HG03432 (cell line): ENCODE data around the gene CEMIP2.

Source experiments
- ATAC-seq: cut with Tn5 transposase; IDR thresholded peaks from one replicate; pipeline ENCODE4 v1.9.1; 2021; ENCODE audit warnings: mild to moderate bottlenecking, moderate library complexity; ENCODE audit not compliant: unreplicated experiment

The CEMIP2 gene

DNA sequence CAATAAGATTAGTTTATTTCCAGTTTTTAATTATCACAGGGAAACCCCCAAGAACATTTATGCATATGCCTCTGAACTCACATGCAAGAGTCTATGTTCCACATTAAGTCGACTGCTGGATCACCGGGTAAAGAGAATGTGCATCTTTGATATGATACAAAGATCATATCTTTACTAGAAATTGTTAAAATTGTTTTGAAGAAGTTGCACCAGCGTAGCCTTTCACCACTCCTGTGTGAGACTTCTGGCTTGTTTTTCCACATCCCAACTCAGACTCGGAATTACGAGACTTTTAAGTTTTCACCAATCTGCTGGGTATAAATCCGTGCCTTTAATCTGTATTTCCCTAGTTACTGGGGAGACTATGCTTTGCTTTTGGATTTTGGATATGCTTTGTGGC lies 113.2 kb downstream of the CEMIP2 start:
- no peak for ATAC-seq

DNA sequence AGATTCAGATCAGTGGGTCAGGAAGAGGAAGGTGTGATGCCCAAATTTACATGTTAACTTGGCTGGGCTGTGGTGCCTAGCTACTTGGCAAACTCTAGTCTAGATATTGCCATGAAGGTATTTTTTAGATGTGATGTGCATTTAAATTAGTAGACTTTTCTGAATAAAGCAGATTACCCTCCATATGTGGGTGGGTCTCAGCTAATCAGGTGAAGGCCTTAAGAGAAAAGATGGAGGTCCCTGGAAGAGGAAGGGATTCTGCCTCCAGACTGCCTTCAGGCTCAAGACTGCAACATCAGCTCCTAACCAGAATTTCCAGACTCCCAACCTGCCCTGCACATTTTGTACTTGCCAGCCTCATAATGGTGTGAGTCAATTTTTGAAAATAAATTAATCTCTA lies 115.8 kb downstream of the CEMIP2 start:
- no peak for ATAC-seq

DNA sequence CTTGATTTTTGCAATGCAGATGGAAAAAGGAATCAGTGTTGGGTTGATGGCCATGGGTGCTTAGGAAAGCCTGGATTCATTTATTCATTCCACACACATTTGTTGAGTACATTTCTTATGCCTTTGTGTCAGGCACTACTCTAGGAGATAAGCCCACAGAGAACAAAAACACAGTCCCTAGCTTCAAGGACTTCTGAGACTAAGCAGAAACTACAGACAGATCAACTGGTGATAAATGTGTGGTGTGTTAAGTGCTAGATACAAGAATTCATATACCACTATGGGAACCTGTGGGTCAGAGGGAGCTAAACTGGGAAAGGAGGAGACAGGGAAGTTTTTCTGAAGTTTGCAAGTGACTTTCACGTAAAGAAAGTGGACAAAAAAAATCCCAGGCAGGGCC lies 119.9 kb downstream of the CEMIP2 start:
- no peak for ATAC-seq

DNA sequence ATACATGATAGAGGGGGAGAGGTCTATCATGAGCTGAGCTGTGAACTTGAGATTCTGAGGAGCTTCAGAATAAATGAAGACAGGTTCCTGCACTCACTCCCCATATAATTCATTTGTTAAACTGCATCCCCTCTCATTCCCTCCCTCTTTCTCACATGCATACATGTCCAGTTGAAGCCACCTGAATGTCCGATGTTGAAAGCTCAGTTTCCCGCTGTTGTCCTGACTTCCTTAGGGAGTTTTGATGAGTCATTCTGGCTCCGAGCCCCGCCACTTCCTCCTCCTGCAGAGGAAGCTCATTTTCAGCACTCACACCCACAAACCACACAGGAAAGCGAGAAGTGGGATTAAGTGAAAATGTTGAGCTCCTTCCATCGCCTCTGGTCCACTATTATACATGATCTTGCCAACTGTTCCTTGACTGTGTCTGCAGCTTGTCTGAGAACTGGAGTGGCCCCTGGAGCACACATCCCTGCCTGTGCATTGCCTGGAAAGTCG lies 121.2 kb downstream of the CEMIP2 start:
- peak; percentile 66 for ATAC-seq

DNA sequence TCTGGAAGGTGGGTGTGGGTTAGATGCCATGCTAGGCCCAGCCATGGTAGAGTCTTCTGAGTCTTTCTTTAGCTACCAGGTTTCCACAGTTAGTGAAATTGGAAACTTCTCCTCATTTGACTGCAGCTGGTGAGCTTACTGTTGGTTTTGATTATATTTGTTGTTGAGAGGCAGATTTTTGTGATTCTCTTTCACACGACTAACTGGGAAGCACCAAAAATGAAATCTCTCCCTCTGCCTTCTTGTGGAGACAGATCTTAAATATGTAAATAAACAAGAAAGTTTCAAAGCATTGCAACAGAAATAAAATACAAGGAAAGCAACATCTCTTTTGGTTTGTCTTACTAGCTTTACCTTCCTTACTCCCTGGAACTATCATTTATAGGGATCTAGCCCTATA lies 122.2 kb downstream of the CEMIP2 start:
- no peak for ATAC-seq

DNA sequence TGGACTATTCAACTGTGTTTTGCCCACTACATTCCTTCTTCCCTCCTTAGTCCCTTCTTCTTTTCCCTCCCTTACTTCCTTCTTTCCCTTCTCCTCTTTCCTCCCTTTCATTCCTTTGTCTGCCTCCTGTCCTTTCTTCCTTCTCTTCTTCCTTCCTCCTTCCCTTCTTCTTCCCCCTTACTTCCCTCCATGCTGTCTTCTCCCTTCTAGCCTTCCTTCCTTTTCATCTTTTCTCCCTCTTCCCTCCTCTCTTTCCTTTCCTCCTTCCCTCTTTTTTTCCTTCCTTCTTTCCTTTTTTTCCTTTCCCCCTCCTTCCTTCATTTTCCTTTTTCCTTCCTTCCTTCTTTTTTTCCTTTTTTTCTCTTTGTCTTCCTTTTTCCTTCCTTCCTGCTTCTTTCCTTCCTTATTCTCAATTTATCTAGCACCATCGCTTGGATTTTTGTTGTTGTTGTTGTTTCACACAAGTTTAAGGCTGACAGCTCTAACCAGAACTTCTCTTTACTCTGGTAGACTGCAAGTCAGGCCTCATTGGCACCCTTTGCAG lies 123.4 kb downstream of the CEMIP2 start:
- ATAC-seq = no peak

DNA sequence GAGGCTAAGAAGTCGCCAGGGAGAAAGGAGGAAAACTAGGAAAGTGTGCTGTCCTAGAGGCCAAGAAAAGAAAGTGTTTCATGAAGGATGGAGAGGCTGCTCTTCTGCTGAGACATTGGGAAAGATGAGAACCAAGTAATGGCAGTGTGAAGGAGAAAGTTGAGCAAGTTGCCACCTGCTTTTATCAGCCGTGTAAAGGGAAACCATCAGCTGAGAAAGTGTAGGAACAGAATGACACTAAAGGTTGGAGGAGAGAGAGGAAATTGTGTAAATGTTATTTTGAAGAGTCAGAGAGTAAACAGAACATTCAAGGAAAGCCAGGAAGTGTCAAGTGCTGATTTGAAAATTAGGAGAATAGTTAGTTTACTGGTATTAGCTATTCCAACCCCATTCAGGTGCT lies 125.0 kb downstream of the CEMIP2 start:
- ATAC-seq = no peak

DNA sequence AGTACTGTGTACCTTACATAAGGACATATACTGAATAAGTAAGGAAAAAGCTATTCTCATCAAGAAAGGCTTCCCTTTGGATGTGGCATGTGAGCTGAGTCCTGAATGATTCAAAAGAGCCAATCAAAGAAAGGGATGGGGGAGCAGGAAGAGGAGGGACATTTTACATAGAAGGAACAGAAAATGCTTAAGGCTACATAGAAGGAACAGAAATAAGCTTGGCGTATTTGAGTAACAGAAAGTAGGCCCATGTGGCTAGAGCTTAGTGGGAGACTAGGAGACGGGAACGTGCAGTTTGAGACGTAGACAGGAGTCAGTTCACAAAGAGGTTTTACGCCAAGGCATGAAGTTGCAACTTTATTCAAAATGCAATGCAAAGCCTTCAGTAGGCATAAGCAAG lies 126.3 kb downstream of the CEMIP2 start:
- no peak for ATAC-seq

DNA sequence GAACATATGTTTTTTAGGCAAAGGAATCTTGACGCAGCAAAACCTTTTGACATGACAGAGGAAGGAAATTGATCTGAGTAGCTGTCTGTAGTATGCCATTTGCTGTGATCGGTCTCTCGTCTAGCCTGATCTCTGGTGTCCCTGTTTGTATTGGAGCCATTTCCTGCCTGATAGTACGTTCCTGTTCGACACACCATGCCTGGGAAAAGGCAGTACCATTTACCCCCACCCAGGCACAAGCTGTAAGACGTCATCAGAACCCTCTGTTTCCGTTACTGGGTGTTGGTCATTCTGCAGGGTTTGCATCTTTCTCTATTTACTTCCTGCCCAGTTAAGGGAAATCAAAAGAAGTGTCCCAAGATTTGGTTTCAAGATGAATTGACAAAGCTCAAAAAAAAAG lies 129.7 kb downstream of the CEMIP2 start:
- no peak for ATAC-seq

DNA sequence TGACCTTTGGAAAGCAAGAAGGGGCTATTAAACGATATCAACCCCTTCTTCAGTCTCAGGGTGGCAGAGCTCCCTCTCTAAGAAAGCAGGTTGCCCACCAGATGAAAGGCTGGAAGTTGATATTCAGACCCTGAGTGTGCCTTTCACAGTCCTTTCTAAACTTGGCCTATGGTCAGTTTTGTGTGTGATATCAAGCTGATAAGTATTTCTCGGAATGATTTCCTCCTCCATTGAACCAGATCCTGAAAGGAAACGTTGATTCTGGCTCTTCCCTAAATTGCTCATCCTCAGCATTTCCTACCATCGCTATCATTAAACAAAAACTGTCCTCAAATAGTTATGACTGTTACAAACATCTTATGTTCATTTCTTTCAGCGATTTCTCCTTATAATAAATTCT lies 130.4 kb downstream of the CEMIP2 start:
- ATAC-seq = no peak

DNA sequence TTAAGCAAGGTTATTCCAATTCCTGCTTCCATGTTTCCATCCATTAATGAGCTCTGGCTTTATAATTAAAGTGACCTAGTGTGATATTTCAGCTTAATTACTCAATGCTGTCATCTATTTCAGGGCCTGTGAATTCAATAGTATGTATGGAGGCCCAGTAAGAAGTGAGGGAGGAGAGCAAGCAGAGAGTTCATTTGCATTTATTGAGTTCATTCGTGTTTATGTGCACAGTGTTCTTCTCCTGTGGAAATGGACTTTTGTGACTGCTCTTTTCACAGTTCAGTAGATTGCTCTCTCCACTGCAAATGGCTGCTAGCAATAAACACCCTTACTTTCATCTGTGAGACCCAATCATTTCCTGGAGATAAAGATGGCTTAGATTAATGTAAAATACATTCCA lies 130.9 kb downstream of the CEMIP2 start:
- no peak for ATAC-seq

DNA sequence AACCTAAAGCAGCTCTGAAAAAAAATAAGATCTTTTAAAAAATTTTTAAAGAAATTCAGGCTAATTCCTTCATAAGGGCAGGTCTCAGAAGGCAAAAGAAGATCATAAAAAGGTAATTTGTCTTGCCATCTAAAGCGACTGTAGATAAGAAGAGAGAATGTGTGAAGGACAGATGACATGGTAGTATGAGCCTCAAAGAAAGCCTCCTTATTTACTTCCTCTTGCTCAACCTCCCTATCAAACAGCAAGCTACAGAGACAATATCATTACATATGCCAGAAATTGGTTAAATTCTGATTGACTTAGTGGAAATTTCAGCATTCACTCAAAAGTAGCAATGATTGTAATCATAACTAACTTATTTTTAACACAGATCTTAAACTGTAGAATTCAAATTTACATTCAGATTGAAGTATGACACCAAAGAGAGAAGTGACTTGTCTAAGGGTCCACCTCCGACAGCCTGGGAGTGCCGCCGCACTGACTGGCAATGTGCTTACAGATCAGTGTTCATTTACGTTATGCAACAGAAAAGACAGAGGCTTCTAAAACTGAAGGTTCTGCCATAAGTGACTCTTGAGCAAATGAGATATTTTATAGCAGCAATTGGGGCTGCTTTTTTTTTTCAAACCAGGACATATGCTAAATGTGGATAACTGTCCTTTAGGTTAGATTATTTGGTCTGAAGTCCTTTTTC lies 132.0 kb downstream of the CEMIP2 start:
- ATAC-seq = no peak

DNA sequence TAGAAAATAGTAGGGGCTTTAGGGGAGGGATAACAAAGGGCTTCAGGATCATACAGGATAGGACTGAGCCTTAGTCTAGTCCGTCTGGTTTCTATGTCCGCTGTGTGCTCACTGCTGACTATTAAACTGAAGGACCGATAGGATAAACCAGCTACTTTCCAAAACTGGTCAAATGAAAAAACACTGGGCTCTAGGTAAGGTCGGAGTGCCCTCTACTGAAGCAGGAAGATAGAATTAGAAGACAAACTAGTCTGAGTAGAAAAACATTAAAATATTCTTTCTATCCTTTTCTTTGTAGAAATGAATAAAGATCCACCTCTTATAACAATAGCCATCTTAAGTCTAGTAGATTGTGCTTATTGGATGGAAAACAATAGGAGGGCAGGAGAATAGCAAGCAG lies 133.6 kb downstream of the CEMIP2 start:
- ATAC-seq = no peak
